Measurements from ENCODE around the gene TMED5.
"Not testable (repeated sequence)": the region's sequence is repeated elsewhere in the genome, so short reads cannot be mapped to it uniquely, and the experiment has no call there.

The TMED5 gene

DNA sequence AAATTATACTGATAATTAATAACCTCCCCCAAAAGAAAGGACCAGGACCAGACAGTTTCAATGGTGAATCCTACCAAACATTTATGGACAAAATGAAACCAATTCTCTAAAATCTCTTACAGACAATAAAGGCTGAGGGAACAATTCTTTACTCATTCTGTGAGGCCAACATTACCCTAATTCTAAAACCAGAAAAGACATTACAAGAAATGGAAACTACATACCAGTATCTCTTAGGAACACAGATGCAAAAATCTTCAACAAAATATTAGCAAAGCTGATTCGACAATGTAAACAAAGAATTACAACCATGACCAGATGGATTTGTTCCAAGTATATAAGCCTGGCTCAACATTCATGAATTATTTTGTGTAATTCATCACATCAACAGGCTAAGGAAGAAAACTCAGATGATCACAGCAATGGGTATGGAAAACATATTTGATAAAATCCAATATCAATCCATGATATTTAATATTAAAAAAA, 8.6 kb downstream of the TMED5 start:
- DNase-seq (ENCODE audit: low read depth in 2 of 2), result no peak

DNA sequence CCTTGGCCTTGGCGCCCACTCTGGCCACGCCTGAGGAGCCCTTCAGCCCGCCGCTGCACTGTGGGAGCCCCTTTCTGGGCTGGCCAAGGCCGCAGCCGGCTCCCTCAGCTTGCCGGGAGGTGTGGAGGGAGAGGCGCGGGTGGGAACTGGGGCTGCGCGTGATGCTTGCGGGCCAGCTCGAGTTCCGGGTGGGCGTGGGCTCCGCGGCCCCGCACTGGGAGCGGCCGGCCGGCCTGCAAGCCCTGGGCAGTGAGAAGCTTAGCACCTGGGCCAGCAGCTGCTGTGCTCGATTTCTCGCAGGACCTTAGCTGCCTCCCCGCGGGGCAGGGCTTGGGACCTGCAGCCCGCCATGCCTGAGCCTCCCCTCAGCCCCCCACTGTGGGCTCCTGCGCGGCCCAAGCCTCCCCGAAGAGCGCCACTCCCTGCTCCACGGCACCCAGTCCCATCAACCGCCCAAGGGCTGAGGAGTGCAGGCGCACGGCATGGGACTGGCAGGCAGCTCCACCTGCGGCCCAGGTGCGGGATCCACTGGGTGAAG, 10.0 kb downstream of the TMED5 start:
- DNase-seq (ENCODE audit: low read depth in 2 of 2), result not testable (repeated sequence)

DNA sequence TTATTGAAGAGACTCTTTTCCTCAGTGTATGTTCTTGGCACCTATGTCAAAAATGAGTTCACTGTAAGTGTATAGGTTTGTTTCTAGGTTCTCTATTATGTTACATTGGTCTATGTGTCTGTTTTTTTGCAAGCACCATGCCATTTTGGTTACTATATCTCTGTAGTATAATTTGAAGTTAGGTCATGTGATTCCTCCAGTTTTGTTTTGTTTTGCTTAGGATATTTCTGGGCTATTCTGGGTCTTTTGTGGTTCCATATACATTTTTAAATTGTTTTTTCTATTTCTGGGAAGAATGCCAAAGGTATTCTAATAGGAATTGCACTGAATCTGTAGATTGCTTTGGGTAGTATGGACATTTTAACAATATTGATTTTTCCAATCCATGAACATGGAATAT, 13.2 kb downstream of the TMED5 start:
- no peak for DNase-seq (ENCODE audit: low read depth in 2 of 2)

DNA sequence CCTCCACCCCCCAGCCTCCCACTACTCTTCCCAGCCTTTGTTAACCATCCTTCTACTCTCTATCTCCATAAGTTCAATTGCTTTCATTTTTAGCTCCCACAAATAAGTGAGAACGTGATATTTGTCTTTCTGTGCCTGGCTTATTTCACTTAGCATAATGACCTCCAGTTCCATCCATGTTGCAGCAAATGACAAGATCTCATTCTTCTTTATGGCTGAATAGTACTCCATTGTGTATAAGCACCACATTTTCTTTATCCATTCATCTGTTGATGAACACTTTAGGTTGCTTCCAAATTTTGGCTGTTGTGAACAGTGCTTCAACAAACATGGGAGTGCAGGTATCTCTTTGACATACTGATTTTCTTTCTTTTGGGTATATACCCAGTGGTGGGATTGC, 14.3 kb downstream of the TMED5 start:
- not testable (repeated sequence) for DNase-seq (ENCODE audit: low read depth in 2 of 2)

DNA sequence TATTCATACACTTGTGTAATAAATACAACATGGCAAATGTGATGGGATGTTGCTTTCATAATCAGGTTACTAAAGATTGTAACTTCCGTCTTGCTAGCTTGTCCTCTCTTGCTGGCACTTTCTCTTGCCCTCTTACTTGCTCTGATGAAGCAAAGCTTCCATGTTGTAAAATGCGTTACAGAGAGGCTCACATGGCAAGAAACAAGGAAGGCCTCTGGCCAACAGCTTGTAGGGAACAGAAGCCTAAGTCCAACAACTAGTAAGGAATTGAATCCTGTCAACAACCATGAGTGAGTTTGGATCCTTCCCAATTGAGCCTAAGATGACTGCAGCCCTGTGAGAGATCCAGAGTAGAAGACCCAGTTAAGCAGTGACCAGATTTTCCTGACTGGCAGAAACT, 15.4 kb downstream of the TMED5 start:
- no peak for DNase-seq (ENCODE audit: low read depth in 2 of 2)

DNA sequence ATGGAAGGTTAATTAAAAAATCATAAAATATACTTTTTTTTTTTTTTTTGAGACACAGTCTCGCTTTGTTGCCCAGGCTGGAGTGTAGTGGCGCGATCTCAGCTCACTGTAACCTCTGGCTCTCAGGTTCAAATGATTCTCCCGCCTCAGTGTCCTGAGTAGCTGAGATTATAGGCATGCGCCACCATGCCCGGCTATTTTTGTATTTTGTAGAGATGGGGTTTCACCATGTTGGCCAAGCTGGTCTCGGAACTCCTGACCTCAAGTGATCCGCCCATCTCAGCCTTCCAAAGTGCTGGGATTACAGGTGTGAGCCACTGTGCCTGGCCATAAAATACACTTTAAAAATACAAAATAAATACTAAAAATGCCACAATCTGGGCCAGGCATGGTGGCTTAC, 16.9 kb downstream of the TMED5 start:
- DNase-seq (ENCODE audit: low read depth in 2 of 2), result not testable (repeated sequence)

DNA sequence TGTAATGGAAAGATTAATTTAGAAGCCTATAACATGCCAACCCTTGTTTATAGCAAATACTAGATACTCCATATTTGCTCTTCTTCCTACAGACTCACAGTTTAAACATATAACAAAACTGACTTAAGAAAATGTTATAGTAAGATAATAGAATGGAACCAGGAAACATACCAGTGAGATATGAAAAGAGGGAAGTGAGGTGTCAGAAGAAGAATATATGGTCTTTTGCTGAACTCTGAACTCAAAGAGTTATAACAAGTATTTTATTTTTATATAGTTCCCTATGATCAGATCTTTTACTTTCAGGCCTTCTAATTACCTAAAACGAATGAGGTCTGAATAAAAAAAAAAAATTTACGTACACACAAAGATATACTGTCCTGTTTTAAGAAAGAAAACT, 20.9 kb downstream of the TMED5 start:
- DNase-seq (ENCODE audit: low read depth in 2 of 2), result no peak

DNA sequence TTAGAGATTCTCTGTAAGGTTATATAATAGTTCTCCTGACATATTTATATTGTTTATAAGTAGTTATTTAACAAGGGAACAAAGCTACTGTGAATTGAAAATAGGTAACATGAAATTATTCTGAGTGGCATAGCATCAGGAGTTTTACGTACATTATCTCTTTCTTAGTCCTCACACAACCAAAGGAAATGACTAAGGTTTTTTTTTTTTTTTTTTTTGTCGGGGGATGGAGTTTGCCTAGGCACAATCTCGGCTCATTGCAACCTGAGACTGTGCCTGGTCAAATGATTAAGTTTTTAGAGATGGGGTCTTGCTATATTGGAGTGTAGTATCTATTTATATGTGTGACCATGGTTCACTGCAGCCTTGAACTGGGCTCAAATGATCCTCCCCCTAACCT, 24.9 kb downstream of the TMED5 start:
- no peak for DNase-seq (ENCODE audit: low read depth in 2 of 2)

DNA sequence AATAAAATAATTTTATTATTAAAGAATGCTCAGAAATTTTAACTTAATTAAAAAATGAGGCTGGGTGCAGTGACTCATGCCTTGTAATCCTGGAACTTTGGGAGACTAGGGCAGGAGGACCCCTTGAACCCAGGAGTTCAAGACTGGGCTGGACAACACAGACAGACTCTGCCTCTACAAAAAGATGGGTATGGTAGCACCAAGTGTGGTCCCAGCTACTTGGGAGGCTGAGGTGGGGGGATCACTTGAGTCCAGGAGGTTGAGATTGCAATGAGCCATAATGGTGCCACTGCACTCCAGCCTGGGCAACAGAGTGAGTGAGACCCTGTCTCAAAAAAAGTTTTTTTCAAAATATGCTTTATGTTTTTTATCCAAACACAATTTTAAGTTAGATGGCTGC, 25.3 kb downstream of the TMED5 start:
- DNase-seq (ENCODE audit: low read depth in 2 of 2), result no peak

DNA sequence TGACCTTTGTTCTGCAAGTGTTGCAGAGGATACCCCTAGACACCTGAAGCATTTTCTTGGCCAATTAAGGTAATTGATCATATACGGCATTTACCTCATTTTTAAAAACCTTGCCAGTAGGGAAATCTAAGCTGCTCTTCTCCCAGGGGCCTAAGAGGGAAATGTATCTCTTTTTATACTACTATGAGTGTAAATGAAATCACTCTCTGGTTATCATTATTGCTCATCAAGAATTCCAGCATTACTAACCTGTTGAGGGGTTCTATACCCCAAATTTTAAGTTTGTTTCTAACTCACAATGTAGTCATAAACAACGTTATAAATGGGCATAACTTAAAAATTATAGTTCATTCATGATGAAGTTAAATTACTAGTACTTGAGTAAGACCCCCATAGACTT, 27.4 kb downstream of the TMED5 start:
- no peak for DNase-seq (ENCODE audit: low read depth in 2 of 2)

DNA sequence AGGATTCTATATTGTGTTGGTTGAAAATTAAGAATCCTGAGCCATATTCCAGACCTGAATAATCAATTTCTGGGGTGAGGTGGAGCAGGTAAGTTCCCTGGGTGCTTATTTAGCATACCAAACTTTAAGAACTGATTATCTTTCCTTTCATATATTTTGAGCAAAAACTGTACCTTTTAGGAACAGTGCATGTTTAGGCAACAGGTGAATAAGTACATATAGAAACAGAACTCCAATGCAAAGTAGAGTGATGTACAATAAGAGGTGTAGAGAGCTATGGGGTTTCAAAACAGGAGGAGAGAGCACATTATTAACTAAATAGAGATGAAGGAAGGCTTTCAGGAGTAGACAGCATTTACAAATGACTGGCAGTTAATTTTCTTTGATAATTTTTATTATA, 28.7 kb downstream of the TMED5 start:
- no peak for DNase-seq (ENCODE audit: low read depth in 2 of 2)

DNA sequence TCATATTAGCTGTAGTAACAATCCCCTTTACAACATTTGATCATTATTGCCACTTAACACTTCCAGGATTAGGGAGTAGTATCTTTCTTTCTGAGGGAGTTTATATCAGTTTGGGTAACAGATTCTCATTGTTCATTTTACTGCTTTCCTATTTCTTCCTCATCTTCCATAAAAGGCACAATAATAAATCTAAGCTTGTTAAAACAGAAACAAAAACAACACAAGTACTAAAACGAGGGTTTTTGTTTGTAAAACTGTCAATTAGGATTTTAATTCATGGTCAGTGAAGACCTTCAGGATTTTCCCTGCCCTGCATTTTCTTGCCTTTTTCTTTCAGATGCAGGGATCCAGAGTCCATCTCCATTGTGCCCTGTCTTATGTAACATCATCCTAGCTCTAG, 29.5 kb downstream of the TMED5 start:
- DNase-seq (ENCODE audit: low read depth in 2 of 2), result no peak

DNA sequence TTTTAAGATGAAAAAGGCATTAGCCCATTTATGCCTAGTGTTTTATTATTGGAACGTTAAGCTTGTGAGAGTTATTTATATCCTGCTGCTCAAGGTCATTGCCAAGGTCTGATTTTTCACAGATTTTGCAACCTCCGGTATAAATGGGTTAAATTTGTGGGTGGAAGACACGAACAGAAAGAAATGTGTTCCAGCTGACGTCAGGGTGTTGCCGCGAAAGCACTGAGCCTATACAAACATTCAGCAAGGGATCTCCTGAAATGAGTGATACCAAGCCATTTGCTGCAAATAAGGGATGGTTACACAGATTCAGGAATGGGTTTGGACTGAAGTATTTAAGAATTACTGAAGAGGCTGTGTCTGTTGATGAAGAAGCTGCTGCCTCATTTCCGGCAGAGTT, 32.2 kb downstream of the TMED5 start:
- DNase-seq (ENCODE audit: low read depth in 2 of 2), result no peak

DNA sequence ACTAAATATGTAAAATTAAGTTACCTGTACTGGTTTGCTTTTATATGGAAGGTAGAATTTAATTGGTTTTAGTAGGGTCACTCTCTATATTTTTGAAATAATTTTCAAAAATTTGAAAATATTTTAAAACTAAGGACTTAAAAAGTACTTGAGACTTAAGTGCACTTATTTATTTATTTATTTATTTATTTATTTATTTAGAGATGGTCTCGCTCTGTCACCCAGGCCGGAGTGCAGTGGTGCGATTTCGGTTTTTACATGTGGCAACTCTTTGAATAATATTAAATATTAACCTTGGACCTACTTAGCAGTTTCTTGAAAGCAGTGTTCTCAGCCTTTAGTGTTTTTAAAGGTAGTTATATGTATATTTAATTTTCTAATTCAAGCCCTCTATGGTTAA, 36.4 kb downstream of the TMED5 start:
- DNase-seq (ENCODE audit: low read depth in 2 of 2), result no peak

DNA sequence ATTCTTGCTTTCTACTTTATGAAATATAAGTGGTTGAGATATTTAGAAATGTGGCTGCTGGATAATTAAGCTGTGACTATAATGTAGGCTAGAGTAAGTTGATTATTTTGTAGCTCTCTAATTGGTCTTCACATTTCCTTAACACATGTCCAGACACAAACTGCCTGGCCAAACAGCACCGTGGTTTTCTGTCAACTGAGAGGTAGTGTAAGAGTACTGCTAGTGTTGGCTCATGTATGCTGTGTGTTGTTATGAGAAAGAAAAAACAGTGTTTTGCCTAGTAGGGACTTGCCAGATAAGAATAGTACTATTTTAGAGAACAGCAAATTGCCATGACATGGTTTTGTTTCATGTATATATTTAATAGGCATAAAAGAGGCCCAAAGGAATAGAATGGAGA, 37.1 kb downstream of the TMED5 start:
- DNase-seq (ENCODE audit: low read depth in 2 of 2), result no peak

DNA sequence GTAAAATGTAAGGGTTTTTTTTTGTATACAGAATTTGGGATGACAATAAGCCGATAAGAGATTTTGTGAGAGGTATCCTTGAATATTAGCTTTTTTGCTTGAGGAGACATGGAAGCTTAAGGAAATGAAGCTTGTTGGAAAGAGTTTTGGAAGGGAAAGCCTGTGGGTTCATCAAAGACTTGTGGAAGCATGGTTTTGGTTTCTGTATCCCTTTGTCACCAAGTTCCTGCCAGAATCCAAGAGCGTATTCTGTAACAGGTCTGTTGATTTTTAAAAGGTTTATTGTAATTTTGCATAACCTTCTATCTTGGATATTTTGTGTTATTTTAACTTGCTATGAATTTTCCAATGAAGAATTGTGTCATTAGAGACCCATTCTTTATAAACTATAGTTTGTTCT, 38.1 kb downstream of the TMED5 start:
- no peak for DNase-seq (ENCODE audit: low read depth in 2 of 2)

DNA sequence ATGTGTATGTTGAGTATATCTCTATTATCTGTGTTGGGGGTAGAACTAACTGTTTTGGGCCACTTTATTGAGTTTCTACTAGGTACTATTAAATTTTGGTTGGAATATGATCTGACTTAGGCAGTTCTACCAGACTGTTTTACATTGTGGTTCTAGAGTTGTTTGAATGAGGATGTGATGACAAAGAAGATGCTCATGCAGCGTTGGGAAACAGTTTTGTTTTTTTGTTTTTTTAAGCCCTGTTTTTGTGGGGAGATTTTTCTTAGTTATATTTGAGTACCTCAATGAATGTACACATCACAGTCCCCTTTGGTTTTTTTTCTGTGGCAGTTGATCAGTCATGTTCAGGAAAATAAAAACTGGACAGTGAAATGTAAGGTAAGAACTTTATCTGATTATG, 40.1 kb downstream of the TMED5 start:
- no peak for DNase-seq (ENCODE audit: low read depth in 2 of 2)

DNA sequence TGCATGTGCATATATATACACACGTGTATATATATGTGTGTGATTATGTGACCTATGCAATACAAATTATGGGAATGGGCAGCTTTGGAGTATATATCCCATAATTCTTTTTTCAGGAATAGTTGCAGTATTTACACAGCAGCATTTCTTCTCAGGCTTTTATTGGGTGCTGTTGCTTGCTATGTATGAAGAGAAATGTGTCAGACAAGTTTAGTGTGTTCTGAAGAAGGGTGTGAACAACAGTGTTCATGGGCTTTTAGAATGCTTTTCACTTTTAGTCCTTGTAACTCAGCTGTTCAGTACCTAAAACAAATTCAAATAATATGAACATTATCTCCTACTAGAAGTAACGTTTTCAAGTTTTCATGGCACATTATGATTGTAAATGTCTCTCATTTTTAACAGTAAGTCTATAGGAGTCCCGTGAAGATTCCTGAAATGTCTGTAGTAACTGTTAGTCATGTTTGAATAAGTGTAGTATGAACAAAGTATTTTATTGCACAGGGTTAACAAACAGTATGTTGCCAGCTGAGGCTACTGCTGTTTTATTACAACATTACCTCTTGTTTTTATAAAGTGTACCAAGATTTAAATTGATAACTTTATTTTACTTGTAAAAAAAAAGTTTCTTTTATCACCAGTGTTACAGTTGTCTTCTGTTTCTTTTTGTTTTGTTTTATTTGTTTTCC, 42.5 kb downstream of the TMED5 start:
- no peak for DNase-seq (ENCODE audit: low read depth in 2 of 2)

DNA sequence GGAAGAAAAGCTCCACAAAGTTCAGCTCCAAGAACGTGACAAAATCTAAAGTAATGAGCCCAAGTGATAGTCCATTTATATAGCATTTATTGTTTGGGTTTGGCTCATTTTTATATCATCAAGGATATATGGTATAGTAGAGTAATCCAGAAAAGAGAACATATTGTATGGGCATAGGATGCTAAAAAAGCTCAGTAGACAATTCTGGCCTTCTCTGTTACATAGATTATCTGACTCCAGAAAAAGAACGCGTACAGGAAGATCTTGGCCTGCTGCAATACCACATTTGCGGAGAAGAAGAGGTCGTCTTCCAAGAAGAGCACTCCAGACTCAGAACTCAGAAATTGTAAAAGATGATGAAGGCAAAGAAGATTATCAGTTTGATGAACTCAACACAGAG, 43.8 kb downstream of the TMED5 start:
- no peak for DNase-seq (ENCODE audit: low read depth in 2 of 2)

DNA sequence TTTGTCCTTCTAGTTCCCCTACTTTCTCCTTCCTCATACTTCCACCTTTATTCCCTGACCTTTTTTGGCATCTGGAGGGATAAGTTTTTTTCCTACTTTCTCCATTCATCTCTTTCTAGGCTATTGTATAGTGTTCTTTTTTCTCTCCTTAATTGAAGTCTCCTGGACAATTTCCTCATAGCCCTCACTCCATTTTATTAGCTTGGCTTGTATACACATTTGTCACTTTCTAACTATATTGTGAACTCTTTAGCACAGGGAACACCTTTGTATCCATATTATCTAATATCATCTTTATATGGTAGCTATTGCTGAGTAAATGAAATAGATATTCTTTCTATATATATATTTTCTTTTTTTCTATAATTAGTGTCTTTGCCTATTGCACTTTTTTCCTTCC, 47.6 kb downstream of the TMED5 start:
- no peak for DNase-seq (ENCODE audit: low read depth in 2 of 2)

DNA sequence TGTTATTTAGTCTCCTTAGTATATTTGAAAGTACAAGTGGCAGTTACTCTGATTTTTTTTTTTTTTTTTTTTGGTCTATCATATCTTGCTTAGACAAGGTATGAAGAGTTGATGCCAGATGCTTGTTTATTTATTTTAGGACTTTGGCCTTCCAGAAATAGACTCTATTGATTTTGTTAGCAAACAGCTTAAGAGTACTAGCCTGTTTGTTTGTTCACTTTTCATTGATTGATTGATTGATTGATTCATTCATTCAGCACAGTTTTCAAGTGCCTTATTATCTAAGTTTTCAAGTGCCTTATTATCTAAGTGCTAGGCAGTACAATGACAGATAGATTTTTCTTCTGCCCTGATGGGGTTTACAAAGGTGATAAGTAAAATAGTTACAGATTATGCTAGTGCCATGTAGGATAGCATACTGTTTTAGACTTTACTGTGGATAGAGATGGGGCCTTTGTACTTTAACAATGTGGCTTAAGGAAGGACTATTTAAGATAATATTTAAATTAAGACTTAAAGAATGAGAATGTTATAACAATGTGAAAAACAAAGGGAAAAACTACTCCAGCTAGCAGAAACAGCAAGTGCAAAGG, 50.6 kb downstream of the TMED5 start:
- DNase-seq (ENCODE audit: low read depth in 2 of 2), result no peak

DNA sequence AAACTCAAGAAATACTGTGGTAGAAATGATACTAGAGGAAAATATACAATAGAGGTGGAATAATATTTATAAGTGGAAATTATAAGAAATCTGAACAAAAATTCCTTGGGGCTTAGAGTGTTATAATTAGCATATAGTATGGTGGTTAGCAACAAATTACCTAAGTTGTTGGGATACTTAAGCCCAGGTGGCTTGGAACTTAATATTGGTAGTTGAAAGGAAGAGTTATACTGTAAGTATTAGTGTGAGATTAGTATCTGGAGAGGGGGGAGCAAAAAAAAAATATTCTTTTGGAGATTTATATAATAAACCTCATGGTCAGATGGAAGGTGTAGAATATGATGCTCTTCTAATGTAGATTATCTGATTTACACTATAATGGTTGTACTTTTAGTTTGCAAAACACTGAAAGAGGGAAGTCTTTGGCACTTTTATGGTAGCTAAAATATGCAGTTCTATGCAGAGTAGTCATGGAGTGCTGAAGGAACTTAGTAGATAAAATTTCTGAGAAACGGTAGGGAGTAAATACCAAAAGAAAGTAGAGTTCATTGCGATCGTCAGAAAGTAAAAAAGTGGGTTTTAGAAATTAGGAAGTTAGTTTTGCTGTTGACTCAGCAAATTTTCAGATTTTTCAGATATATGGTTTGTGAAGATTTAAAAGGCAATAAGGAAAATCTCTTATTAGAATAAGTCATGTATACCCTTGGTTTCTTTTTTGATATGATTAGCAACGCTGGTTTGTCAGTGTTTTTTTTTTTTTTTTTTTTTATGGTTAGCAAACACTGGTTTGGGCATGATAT, 55.5 kb downstream of the TMED5 start:
- no peak for DNase-seq (ENCODE audit: low read depth in 2 of 2)

Data from stimulated activated CD4-positive, alpha-beta T cell treated with anti-CD3 and anti-CD28 coated beads, Interleukin-15, amount 100 ng/mL, for 48 hours (primary cell).